Stimulated activated CD8-positive, alpha-beta memory T cell treated with anti-CD3 and anti-CD28 coated beads, Interleukin-15, amount 100 ng/mL, for 24 hours (primary cell): ENCODE data around the gene GPX1.
"Not testable (repeated sequence)": the region's sequence is repeated elsewhere in the genome, so short reads cannot be mapped to it uniquely, and the experiment has no call there.

Experiments
- DNase-seq: peaks from one replicate; pipeline ENCODE4 v3.0.0-alpha.2; 2020; ENCODE audit warnings: low read depth

Gene GPX1

GRCh38 chr3:49358217-49358883, at the start of gene GPX1:
Gene GPX1, minus strand, starts transcription at chr3:49358353. Its CDS starts 75 bp downstream, at chr3:49358278.
- peak; percentile 69 for DNase-seq

DNA sequence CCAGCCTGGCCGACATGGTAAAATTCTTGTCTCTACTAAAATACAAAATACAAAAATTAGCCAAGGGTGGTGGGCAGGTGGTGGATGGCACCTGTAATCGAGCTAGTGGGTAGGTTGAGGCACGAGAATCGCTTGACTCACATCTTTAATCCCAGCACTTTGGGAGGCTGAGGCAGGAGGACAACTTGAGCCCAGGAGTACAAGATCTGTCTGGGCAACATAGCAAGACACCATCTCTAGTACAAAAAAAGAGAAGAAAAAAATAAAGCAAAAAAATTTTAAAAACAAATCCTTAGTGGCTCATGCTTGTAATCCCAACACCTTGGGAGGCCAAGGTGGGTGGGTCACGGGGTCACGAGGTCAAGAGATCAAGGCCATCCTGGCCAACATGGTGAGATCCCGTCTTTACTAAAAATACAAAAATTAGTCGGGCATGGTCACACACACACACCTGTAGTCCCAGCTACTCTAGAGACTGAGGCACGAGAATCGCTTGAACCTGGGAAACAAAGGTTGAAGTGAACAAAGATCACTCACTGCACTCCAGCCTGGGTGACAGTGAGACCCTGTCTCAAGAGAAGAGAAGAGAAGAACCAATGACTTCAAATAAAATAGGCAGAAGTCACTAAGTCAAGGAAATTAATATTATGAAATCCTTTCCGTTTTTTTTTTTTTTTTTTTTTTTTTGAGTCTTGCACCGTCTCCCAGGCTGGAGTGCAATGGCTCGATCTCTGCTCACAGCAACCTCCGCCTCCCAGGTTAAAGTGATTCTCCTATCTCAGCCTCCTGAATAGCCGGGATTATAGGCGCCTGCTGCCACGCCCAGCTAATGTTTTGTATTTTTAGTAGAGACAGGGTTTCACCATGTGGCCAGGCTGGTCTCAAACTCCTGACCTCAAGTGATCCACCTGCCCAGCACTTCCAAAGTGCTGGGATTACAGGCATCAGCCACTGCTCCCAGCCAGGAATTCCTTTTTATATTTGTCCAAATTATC, 48.7 kb upstream of the GPX1 start:
- no peak for DNase-seq

GRCh38 chr3:49405570-49405969, 47.4 kb upstream of the GPX1 start:
- DNase-seq: not testable (repeated sequence)

DNA sequence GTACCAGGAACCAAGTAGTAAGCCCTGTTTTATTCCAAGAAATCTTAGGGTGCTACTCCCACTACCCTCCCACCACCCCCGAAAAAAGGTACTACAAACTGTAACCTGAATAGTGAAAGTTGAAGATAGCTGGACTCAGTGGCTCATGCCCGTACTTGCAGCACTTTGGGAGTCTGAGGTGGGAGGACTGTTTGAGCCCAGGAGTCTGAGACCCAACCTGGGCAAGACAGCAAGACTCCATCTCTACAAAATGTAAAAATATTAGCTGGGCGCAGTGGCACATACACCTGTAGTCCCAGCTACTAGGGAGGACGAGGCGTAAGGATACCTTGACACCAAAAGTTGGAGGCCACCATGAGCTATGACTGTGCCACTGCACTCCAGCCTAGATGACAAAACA, 45.7 kb upstream of the GPX1 start:
- DNase-seq: no peak

DNA sequence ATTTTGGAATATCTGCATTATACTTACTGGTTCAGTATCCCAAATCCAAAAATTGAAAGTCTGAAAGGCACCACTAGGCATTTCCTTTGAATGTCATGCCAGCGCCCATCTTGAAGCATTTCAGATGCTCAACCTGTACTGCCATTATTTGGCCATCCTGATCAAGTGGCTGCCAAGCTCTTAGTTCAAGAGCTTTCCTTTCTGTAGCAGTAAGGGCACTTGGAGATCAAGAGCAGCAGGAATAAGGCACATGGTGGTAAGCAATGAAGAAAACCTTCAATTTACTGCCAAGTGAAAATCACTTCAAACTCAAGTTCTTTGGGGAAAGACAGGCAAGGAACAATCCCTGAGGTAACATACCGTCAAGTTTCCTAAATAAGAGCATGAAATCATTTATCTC, 43.6 kb upstream of the GPX1 start:
- no peak for DNase-seq

- DNase-seq: no peak
Observed at GRCh38 chr3:49399461-49399860, 41.3 kb upstream of the GPX1 start.

DNA sequence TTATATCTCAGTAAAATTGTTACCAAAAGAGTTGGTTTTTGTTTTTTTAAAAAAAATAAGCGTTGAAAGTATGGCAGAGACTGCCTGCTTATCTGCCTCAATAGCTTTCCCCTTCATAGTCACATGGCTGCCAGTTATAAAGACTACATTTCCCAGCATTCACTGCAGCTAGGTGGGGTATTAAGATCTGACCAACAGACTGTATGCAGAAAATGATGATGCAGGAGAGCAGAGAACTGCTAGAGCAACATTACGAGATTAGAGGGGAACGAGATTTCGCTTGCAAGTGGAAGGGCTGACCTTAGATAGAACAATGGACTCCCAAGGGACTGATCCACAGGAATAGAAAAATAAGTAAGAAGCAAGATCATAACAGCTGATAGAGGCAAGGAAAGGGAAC, 39.3 kb upstream of the GPX1 start:
- no peak for DNase-seq

- not testable (repeated sequence) for DNase-seq
Observed at GRCh38 chr3:49391310-49391709, 33.2 kb upstream of the GPX1 start.

- DNase-seq: no peak
Observed at GRCh38 chr3:49389297-49389696, 31.1 kb upstream of the GPX1 start.

DNA sequence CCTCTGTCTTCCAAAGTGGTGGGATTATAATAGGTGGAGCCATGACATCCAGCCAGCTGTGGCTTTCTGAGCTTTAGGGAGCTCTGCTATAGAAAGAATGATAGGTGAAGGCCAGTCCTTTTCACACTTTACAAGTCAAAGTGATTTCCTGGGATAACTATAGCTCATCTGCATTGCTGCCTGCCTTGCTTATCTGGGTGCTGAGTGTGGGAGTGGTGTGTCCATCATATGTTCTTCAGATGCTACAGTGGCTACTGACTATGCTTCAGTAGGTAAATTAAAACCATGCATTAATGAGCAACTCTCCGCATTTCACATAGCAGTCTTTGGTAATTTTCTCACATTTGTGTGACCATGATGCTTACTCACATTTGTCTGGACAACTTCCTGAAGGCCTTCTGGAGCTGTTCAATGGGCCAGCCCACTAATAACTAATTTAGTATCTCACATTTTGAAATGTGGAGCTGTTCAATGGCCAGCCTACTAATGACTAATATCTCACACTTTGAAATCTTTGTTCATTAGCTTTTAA, 30.2 kb upstream of the GPX1 start:
- no peak for DNase-seq

DNA sequence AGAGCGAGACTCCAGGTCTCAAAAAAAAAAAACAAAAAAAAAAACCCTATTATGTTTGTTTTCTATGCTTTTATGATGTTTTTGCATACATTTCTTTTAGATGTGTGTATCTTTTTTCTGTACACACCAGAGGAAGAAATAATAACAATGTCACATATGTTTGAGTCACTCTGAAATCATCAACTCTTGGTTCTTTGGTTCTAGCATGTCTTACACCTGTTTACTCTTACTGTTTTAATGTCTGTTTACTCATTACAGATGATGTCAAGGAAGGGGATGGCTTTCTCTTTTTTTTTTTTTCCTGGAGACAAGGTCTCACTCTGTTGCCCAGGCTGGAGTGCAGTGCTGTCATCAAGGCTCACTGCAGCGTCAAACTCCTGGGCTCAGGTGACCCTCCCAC, 29.6 kb upstream of the GPX1 start:
- DNase-seq: no peak

- DNase-seq: no peak
Observed at GRCh38 chr3:49386056-49386756, 28.1 kb upstream of the GPX1 start.

- DNase-seq: no peak
Observed at GRCh38 chr3:49385617-49386016, 27.5 kb upstream of the GPX1 start.

DNA sequence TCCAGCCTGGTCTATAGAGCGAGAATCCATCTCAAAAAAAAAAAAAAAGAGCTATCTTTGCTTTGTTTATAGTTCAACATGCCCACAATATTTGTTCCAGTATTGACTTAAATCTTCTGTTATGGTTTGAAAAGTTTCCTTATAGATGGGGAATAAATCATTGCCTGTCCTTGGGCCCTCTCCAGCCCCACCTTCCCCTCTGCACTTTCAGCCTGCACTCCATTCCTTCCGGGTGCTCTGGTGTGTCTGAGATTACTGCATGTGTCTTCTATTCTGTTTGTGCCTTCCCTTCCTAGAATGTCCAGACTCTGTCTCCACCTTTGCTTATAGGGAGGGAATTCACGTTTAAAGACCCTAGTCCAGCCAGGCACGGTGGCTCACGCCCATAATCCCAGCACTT, 25.2 kb upstream of the GPX1 start:
- no peak for DNase-seq

- DNase-seq: no peak
Observed at GRCh38 chr3:49378249-49378895, 20.2 kb upstream of the GPX1 start.

- DNase-seq: no peak
Observed at GRCh38 chr3:49377483-49377882, 19.3 kb upstream of the GPX1 start.

DNA sequence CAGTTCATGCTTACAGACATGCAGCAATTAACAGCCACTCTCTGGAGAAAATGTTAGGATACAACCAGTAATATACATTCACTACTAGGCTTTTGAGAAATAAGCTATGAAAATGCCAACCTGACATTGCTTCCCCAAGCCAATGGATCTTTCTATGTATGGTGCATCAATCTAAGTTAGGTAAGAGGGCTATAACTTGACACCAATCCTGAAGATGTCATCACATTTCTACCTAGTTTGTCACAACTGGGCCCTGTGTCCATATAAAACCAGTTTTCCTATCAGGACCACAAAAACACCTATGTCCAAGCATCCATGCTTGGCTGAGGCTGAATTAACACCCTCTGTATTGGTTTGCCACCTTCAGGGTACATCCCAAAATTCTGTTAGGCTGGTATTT, 13.8 kb upstream of the GPX1 start:
- no peak for DNase-seq

DNA sequence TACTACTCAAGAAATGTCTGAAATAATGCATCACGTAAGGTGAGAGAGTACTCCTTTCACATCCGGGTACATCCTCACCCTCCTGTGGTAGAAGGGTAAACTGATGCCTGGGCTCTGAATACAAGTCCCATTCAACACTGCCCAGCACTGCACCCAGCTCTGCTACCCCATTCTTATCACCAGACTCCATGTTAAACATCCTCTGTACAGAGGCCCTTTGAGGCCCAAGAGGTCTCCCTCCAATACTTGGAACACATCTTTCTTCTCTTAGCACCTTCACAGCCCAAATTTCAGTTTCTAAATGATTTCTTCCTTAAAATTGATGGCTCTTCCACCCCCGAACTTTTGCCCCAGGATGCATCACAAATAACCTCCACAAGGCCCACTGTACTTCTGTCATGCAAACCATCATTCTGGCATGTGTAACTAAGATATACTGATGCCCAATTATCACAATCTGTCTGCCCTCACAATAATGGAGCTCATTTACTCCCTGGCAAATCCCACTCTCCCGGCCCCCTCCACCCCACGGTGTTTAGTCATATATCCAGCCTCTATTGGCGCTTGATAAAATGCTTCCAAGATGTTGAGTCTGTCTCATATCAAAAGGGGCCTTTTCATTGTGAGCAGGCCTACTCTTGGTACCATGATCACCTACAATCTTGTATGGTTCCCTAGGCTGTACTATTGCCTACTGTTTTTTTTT, 12.6 kb upstream of the GPX1 start:
- DNase-seq: no peak

GRCh38 chr3:49362561-49362960, 4.4 kb upstream of the GPX1 start:
- DNase-seq: no peak

DNA sequence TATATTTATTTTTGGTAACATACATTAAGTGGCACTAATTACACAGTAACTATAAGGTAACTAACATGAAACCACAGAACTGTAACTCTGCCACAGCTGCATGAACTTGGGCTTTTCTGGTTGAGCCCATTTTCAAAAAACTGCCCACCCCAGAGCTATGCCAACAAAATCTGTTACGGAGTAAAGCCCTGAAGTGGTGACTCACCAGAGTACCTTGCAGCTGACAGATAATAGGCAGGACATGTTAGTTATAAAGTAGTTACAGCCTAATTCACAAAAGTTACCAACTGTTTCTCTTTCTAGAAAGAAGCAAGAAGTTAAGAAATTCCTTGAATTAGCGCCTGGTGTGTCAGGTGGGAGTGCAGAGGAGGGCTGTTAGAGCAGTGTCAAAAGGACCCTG, 1.5 kb upstream of the GPX1 start:
- no peak for DNase-seq

GRCh38 chr3:49358884-49359225, 702 bp upstream of the GPX1 start:
- no peak for DNase-seq
